ENCODE data around the gene INPP5D. TPM values are rescaled to one million over a fixed set of nuclear protein-coding genes. Genes with fewer than 3 reads are reported as not detected.

Gene INPP5D
- total and polyA plus RNA-seq, 7 donors: 1.2 to 4.2 (median 2.8) TPM

GRCh38 chr2:233118648-233119000 is 58.5 kb downstream of the INPP5D start:
- no peak for TF ChIP-seq CTCF (IDR thresholded peaks at IDR 0.05)
- no peak for DNase-seq
- Histone ChIP-seq H3K27ac (no peak overlapping the region), H3K27me3 (ENCODE audit: insufficient read depth in 3 of 3, low read length in 2 of 3) (peaks cover 0 to 3% (median 0%) of the 10 kb centered on the region in 3 donors), H3K4me1 (peaks cover 7% of the 10 kb centered on the region), H3K36me3 (ENCODE audit: insufficient read depth in 1 of 2, low read depth in 1 of 2) (no peaks in the 10 kb centered on the region), H3K4me3 (no peak overlapping the region), H3K9me3 (no peaks in the 10 kb centered on the region)
- 23 to 45% (median 35%) methylated on average over 9 of the region's 9 CpGs for WGBS, 3 donors
- ATAC-seq: peak in 3 of 4 donors; percentile 30 to 57 (median 47)
- intact Hi-C loops (cut with DNase I): no loop called here

- Histone ChIP-seq H3K4me3 (no peak overlapping the region), H3K9me3 (no peaks in the 10 kb centered on the region), H3K36me3 (ENCODE audit: insufficient read depth in 1 of 2, low read depth in 1 of 2) (no peaks in the 10 kb centered on the region), H3K4me1 (peaks cover 7% of the 10 kb centered on the region), H3K27ac (no peak overlapping the region), H3K27me3 (ENCODE audit: insufficient read depth in 3 of 3, low read length in 2 of 3) (peaks cover 0 to 3% (median 0%) of the 10 kb centered on the region in 3 donors)
- DNase-seq (no peak), ATAC-seq (no peak)
- 38 to 50% (median 46%) methylated on average over 8 of the region's 8 CpGs for WGBS, 3 donors
- TF ChIP-seq CTCF (IDR thresholded peaks at IDR 0.05): no peak
- intact Hi-C loops (cut with DNase I): no loop called here
Observed at GRCh38 chr2:233119123-233119522, 59.0 kb downstream of the INPP5D start.

- H3K27me3 ChIP-seq (ENCODE audit: insufficient read depth in 3 of 3, low read length in 2 of 3): peaks cover 0 to 3% (median 0%) of the 10 kb centered on the region in 3 donors
- WGBS, 3 donors: 89 to 97% (median 95%) methylated on average over 7 of the region's 7 CpGs
- DNase-seq (no peak), ATAC-seq (no peak)
- no peaks in the 10 kb centered on the region for H3K9me3 ChIP-seq
- H3K27ac ChIP-seq: no peak overlapping the region
- no peak overlapping the region for H3K4me3 ChIP-seq
- peaks cover 7% of the 10 kb centered on the region for H3K4me1 ChIP-seq
- H3K36me3 ChIP-seq (ENCODE audit: insufficient read depth in 1 of 2, low read depth in 1 of 2): no peaks in the 10 kb centered on the region
- no peak for TF ChIP-seq CTCF (IDR thresholded peaks at IDR 0.05)
- intact Hi-C loops (cut with DNase I): no loop called here
Observed at GRCh38 chr2:233119806-233120205, 59.7 kb downstream of the INPP5D start.

- Histone ChIP-seq H3K4me1 (peaks cover 3% of the 10 kb centered on the region), H3K36me3 (ENCODE audit: insufficient read depth in 1 of 2, low read depth in 1 of 2) (no peaks in the 10 kb centered on the region), H3K27ac (no peak overlapping the region), H3K9me3 (no peaks in the 10 kb centered on the region), H3K27me3 (ENCODE audit: insufficient read depth in 3 of 3, low read length in 2 of 3) (peaks cover 0 to 3% (median 0%) of the 10 kb centered on the region in 3 donors), H3K4me3 (no peak overlapping the region)
- intact Hi-C loops (cut with DNase I): no loop called here
- no peak for ATAC-seq
- 89 to 94% (median 92%) methylated on average over 2 of the region's 2 CpGs for WGBS, 3 donors
- DNase-seq: no peak
- TF ChIP-seq CTCF (IDR thresholded peaks at IDR 0.05): no peak
Observed at GRCh38 chr2:233120459-233120858, 60.3 kb downstream of the INPP5D start.

GRCh38 chr2:233121856-233122255 is 61.7 kb downstream of the INPP5D start:
- WGBS, 3 donors: 82 to 87% (median 85%) methylated on average over 13 of the region's 13 CpGs
- DNase-seq (no peak), ATAC-seq (no peak)
- no peaks in the 10 kb centered on the region for H3K4me1 ChIP-seq
- no peak for TF ChIP-seq CTCF (IDR thresholded peaks at IDR 0.05)
- H3K4me3 ChIP-seq: no peak overlapping the region
- H3K36me3 ChIP-seq (ENCODE audit: insufficient read depth in 1 of 2, low read depth in 1 of 2): no peaks in the 10 kb centered on the region
- peaks cover 0 to 2% (median 0%) of the 10 kb centered on the region in 3 donors for H3K27me3 ChIP-seq (ENCODE audit: insufficient read depth in 3 of 3, low read length in 2 of 3)
- H3K9me3 ChIP-seq: no peaks in the 10 kb centered on the region
- intact Hi-C loops (cut with DNase I): no loop called here
- no peak overlapping the region for H3K27ac ChIP-seq
